HepG2 (cell line): ENCODE measurements around the gene SSC4D. TPM values are rescaled to one million over a fixed set of nuclear protein-coding genes. Genes with fewer than 3 reads are reported as not detected.

Source experiments
- ATM ChIP-seq: fragments of 450-650 bp; IDR thresholded peaks from 2 replicates; pipeline ENCODE4 v1.7.1; 2017; ENCODE audit warnings: mild to moderate bottlenecking, borderline replicate concordance
- BCL6 ChIP-seq: IDR thresholded peaks from 2 replicates; pipeline ENCODE4 v1.6.1; 2016; ENCODE audit warnings: missing genetic modification reagents, missing compliant biosample characterization
- BORCS8-MEF2B ChIP-seq: sonication (generic); formaldehyde crosslinking; IDR thresholded peaks from 2 replicates; pipeline ENCODE4 v1.8.0; 2022; ENCODE audit warnings: mild to moderate bottlenecking, missing genetic modification reagents
- CHD2 ChIP-seq: IDR thresholded peaks from 2 replicates; pipeline ENCODE4 v1.6.1; 2011; ENCODE audit warnings: low read depth, low read length, improper control_type of control experiment
- DR1 ChIP-seq: sonication (generic); formaldehyde crosslinking; IDR thresholded peaks from 2 replicates; pipeline ENCODE4 v1.8.0; 2021; ENCODE audit warnings: mild to moderate bottlenecking, missing genetic modification reagents, inconsistent platforms
- KDM5B ChIP-seq: sonication (generic); formaldehyde crosslinking; IDR thresholded peaks from 2 replicates; pipeline ENCODE4 v1.4.0; 2020; ENCODE audit warnings: missing genetic modification reagents, mild to moderate bottlenecking, borderline replicate concordance
- KDM6A ChIP-seq: IDR thresholded peaks from 2 replicates; pipeline ENCODE4 v1.6.1; 2016; ENCODE audit warnings: low read depth
- MEF2D ChIP-seq: sonication (generic); formaldehyde crosslinking; IDR thresholded peaks from 2 replicates; pipeline ENCODE4 v1.5.1; 2020; ENCODE audit warnings: mild to moderate bottlenecking, missing genetic modification reagents
- RARA ChIP-seq: IDR thresholded peaks from 2 replicates; pipeline ENCODE4 v1.6.1; 2016; ENCODE audit warnings: missing genetic modification reagents, missing compliant biosample characterization
- SIN3A ChIP-seq: IDR thresholded peaks from 2 replicates; pipeline ENCODE4 v1.6.1; 2011; ENCODE audit warnings: low read depth, mild to moderate bottlenecking, control low read depth, low read length, borderline replicate concordance
- SMYD3 ChIP-seq: sonication (generic); formaldehyde crosslinking; IDR thresholded peaks from 2 replicates; pipeline ENCODE4 v1.8.1; 2023; ENCODE audit warnings: mild to moderate bottlenecking, missing genetic modification reagents
- TP53 ChIP-seq: sonication (generic); formaldehyde crosslinking; conservative IDR thresholded peaks from 2 replicates; pipeline ENCODE4 v1.4.0; 2020; ENCODE audit warnings: missing genetic modification reagents
- ZMAT3 ChIP-seq: sonication (generic); formaldehyde crosslinking; conservative IDR thresholded peaks from 2 replicates; pipeline ENCODE4 v1.7.0; 2021; ENCODE audit warnings: missing genetic modification reagents
- ZNF121 ChIP-seq: sonication (generic); formaldehyde crosslinking; IDR thresholded peaks from 2 replicates; pipeline ENCODE4 v1.5.0; 2020; ENCODE audit warnings: mild to moderate bottlenecking, missing genetic modification reagents
- ZNF136 ChIP-seq: sonication (generic); formaldehyde crosslinking; IDR thresholded peaks from 2 replicates; pipeline ENCODE4 v1.8.1; 2022; ENCODE audit warnings: low read depth, mild to moderate bottlenecking, moderate library complexity, missing genetic modification reagents
- ZNF441 ChIP-seq: sonication (generic); formaldehyde crosslinking; IDR thresholded peaks from 2 replicates; pipeline ENCODE4 v1.7.0; 2021; ENCODE audit warnings: missing genetic modification reagents, borderline replicate concordance
- ZNF713 ChIP-seq: sonication (generic); formaldehyde crosslinking; IDR thresholded peaks from 2 replicates; pipeline ENCODE4 v1.4.0; 2020; ENCODE audit warnings: mild to moderate bottlenecking, missing genetic modification reagents
- ZNF781 ChIP-seq: sonication (generic); formaldehyde crosslinking; IDR thresholded peaks from 2 replicates; pipeline ENCODE4 v1.5.1; 2020; ENCODE audit warnings: borderline replicate concordance, mild to moderate bottlenecking, missing genetic modification reagents; ENCODE audit errors: not compliant biosample characterization
- ZSCAN22 ChIP-seq: sonication (generic); formaldehyde crosslinking; IDR thresholded peaks from 2 replicates; pipeline ENCODE4 v1.4.0; 2020; ENCODE audit warnings: mild to moderate bottlenecking, missing genetic modification reagents
- ZSCAN9 ChIP-seq: IDR thresholded peaks from 2 replicates; pipeline ENCODE4 v1.6.1; 2016; ENCODE audit warnings: borderline replicate concordance
- polyA plus RNA-seq, 8 experiments: library from polyadenylated mRNA; depleted of rRNA in 3 of 8; stranded (reverse) in 7 of 8; unstranded in 1 of 8; fragments of >200 nt; fragmentation: Illumina TruSeq in 4 of 8; extraction: Trizol in 4 of 8; gene quantifications; 2 replicates each; pipeline versions ENCODE4 v1.2.1 to v1.2.3, GENCODE V29; 2011 to 2016; ENCODE audit warnings: low read depth in 4 of 8, missing spikeins in 1 of 8, mixed read lengths in 1 of 8; ENCODE audit not compliant: insufficient read depth in 1 of 8
- total RNA-seq, 5 experiments: library from RNA; depleted of rRNA; stranded (reverse); fragments of >200 nt; fragmentation: Illumina TruSeq; extraction: Trizol; gene quantifications; 2 replicates each; pipeline ENCODE4 v1.2.3, GENCODE V29; 2016; ENCODE audit warnings: low read depth in 1 of 5
- TF ChIP-seq, protein P1 (sequence below): sonication (generic); formaldehyde crosslinking; IDR thresholded peaks from 2 replicates; pipeline ENCODE4 v1.4.0; 2020; ENCODE audit warnings: mild to moderate bottlenecking, missing genetic modification reagents
- TF ChIP-seq, protein P2 (sequence below), 2 experiments: fragments of 450-650 bp in 1 of 2; sonication (generic) in 1 of 2; formaldehyde crosslinking; IDR thresholded peaks; 2 replicates each; pipeline versions ENCODE4 v1.5.0 to v1.8.0; 2020 to 2022; ENCODE audit warnings: mild to moderate bottlenecking in 1 of 2, missing genetic modification reagents in 1 of 2
- TF ChIP-seq, protein P3 (sequence below): fragments of 450-650 bp; IDR thresholded peaks from 2 replicates; pipeline ENCODE4 v1.6.1; 2017; ENCODE audit warnings: mild to moderate bottlenecking
- TF ChIP-seq, protein P4 (sequence below): sonication (generic); formaldehyde crosslinking; IDR thresholded peaks from 2 replicates; pipeline ENCODE4 v1.8.0; 2022; ENCODE audit warnings: missing genetic modification reagents, mild to moderate bottlenecking, inconsistent platforms, borderline replicate concordance
- TF ChIP-seq, protein P5 (sequence below): sonication (generic); formaldehyde crosslinking; IDR thresholded peaks from 2 replicates; pipeline ENCODE4 v1.4.0; 2020; ENCODE audit warnings: missing genetic modification reagents

The SSC4D gene
- total and polyA plus RNA-seq, 2 of the 13 experiments (the other 11 are each of a cell fraction or from before 2014, with no cell fraction given): 33.3 to 63.8 TPM

DNA sequence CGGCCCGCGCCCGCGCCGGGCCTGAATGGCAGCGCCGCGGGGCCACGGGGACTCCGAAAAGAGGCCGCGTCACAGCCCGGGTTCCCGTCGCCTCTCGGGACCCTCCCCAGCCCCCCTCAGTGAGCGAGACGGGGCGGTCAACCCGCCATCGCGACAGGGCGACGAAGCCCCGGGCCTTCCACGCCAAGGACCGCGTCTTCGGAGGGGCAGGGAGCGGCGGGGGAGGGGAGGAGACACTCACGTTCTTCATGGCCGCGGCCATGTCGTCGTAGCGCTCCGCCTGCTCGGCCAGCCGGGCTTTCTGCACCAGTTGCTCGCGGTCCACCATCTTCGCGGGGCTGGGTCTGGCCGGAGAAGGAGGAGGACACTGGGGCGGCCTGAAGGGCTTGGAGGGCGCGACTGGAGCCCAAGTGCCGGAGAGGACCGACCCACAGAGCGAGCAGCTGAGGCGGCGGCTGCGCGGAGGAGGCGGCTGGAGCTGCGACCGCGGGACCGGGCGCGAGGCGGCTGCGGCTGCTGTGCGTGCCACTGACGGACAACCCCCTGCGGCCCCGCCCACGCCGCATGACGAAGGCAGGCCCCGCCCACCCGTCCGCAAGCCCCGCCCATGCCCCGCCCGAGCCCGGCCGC is 50.9 kb downstream of the SSC4D start, which contains the start of gene YWHAG (continued):
- TF ChIP-seq, protein P1, sequence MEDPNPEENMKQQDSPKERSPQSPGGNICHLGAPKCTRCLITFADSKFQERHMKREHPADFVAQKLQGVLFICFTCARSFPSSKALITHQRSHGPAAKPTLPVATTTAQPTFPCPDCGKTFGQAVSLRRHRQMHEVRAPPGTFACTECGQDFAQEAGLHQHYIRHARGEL: no peak
- TF ChIP-seq MEF2D (CRISPR knock-in tag): no peak
- TF ChIP-seq KDM6A: no peak
- peak; percentile 43; the same call in 1 of the 2 replicates for TF ChIP-seq BCL6 (CRISPR knock-in tag)
- TF ChIP-seq ZSCAN9 (CRISPR knock-in tag): 0 out of 2 replicates have a peak, but pooled peaks have one; percentile 35
- TF ChIP-seq, protein P2, sequence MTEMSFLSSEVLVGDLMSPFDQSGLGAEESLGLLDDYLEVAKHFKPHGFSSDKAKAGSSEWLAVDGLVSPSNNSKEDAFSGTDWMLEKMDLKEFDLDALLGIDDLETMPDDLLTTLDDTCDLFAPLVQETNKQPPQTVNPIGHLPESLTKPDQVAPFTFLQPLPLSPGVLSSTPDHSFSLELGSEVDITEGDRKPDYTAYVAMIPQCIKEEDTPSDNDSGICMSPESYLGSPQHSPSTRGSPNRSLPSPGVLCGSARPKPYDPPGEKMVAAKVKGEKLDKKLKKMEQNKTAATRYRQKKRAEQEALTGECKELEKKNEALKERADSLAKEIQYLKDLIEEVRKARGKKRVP (CRISPR knock-in tag; IDR thresholded peaks at IDR 0.05): peak in 1 of 2 experiments; percentile 76; a peak in 2 of 4 replicates
- TF ChIP-seq SIN3A: peak; percentile 89; the same call in 1 of the 2 replicates
- TF ChIP-seq RARA (CRISPR knock-in tag): no peak
- TF ChIP-seq, protein P3, sequence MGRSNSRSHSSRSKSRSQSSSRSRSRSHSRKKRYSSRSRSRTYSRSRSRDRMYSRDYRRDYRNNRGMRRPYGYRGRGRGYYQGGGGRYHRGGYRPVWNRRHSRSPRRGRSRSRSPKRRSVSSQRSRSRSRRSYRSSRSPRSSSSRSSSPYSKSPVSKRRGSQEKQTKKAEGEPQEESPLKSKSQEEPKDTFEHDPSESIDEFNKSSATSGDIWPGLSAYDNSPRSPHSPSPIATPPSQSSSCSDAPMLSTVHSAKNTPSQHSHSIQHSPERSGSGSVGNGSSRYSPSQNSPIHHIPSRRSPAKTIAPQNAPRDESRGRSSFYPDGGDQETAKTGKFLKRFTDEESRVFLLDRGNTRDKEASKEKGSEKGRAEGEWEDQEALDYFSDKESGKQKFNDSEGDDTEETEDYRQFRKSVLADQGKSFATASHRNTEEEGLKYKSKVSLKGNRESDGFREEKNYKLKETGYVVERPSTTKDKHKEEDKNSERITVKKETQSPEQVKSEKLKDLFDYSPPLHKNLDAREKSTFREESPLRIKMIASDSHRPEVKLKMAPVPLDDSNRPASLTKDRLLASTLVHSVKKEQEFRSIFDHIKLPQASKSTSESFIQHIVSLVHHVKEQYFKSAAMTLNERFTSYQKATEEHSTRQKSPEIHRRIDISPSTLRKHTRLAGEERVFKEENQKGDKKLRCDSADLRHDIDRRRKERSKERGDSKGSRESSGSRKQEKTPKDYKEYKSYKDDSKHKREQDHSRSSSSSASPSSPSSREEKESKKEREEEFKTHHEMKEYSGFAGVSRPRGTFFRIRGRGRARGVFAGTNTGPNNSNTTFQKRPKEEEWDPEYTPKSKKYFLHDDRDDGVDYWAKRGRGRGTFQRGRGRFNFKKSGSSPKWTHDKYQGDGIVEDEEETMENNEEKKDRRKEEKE: no peak
- TF ChIP-seq DR1 (CRISPR knock-in tag): peak; percentile 27; the same call in 1 of the 2 replicates
- TF ChIP-seq KDM5B (CRISPR knock-in tag): peak; percentile 86
- TF ChIP-seq ZSCAN22 (CRISPR knock-in tag): no peak
- 0 out of 2 replicates have a peak, but pooled peaks have one; percentile 39 for TF ChIP-seq CHD2
- TF ChIP-seq SMYD3 (CRISPR knock-in tag): no peak
- TF ChIP-seq ZMAT3: peak; percentile 83
- peak; percentile 66; the same call in 1 of the 2 replicates for TF ChIP-seq ZNF441 (CRISPR knock-in tag)
- peak; percentile 59; the same call in 1 of the 2 replicates for TF ChIP-seq BORCS8-MEF2B (CRISPR knock-in tag)
- no peak for TF ChIP-seq ZNF136 (CRISPR knock-in tag)
- no peak for TF ChIP-seq ATM
- TF ChIP-seq, protein P4, sequence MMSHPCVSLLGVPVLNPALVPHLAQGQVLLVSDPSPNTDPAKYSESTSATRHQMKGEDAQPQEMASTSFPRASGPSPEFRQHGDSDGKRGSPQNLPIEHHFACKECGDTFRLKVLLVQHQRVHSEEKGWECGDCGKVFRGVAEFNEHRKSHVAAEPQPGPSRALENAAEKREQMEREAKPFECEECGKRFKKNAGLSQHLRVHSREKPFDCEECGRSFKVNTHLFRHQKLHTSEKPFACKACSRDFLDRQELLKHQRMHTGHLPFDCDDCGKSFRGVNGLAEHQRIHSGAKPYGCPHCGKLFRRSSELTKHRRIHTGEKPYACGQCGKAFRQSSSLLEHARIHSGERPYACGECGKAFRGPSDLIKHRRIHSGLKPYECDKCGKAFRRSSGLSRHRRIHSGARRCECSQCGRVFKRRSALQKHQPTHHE (CRISPR knock-in tag): no peak
- no peak for TF ChIP-seq ZNF781 (CRISPR knock-in tag)
- TF ChIP-seq, protein P5, sequence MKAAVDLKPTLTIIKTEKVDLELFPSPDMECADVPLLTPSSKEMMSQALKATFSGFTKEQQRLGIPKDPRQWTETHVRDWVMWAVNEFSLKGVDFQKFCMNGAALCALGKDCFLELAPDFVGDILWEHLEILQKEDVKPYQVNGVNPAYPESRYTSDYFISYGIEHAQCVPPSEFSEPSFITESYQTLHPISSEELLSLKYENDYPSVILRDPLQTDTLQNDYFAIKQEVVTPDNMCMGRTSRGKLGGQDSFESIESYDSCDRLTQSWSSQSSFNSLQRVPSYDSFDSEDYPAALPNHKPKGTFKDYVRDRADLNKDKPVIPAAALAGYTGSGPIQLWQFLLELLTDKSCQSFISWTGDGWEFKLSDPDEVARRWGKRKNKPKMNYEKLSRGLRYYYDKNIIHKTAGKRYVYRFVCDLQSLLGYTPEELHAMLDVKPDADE (CRISPR knock-in tag): no peak
- no peak for TF ChIP-seq ZNF121
- TF ChIP-seq ZNF713: no peak
- TF ChIP-seq TP53 (CRISPR knock-in tag): no peak
